ENCODE measurements around the gene FAP.

DNA sequence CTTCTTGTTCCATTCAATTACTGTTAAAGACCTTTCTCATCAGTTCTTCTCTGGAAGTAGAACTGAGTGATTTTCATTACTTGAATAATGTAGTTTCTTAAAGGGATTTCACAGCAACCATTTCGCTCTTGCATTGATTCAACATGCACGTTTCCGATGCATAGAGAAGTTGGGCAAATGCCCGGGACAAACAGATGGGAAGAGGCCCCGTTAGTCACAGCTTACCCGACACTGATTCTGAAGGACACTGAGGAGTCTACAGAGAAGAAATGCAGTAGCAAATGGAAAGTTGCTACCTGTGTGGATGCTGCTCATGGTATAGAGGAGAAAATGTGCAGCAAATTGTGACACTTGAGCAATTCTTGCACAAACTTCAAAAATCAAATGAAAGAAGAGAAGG, 58.9 kb downstream of the FAP start:
- TF ChIP-seq, protein P1, sequence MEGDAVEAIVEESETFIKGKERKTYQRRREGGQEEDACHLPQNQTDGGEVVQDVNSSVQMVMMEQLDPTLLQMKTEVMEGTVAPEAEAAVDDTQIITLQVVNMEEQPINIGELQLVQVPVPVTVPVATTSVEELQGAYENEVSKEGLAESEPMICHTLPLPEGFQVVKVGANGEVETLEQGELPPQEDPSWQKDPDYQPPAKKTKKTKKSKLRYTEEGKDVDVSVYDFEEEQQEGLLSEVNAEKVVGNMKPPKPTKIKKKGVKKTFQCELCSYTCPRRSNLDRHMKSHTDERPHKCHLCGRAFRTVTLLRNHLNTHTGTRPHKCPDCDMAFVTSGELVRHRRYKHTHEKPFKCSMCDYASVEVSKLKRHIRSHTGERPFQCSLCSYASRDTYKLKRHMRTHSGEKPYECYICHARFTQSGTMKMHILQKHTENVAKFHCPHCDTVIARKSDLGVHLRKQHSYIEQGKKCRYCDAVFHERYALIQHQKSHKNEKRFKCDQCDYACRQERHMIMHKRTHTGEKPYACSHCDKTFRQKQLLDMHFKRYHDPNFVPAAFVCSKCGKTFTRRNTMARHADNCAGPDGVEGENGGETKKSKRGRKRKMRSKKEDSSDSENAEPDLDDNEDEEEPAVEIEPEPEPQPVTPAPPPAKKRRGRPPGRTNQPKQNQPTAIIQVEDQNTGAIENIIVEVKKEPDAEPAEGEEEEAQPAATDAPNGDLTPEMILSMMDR (IDR thresholded peaks at IDR 0.05) = no peak
- no peak for TF ChIP-seq POLR2A (IDR thresholded peaks at IDR 0.05)
